Astrocyte (in vitro differentiated cells and primary cell): ENCODE results near the gene CNTNAP2.

Experiments
- EZH2 ChIP-seq: IDR thresholded peaks from 2 replicates; pipeline ENCODE4 v1.6.1; 2012; ENCODE audit warnings: mild to moderate bottlenecking, low read length, inconsistent platforms; ENCODE audit not compliant: insufficient read depth
- TF ChIP-seq, protein P1 (sequence below): IDR thresholded peaks from 2 replicates; pipeline ENCODE4 v1.5.1; 2011; ENCODE audit warnings: low read depth, mild to moderate bottlenecking, inconsistent platforms, low read length, moderate library complexity; ENCODE audit not compliant: insufficient read depth

DNA sequence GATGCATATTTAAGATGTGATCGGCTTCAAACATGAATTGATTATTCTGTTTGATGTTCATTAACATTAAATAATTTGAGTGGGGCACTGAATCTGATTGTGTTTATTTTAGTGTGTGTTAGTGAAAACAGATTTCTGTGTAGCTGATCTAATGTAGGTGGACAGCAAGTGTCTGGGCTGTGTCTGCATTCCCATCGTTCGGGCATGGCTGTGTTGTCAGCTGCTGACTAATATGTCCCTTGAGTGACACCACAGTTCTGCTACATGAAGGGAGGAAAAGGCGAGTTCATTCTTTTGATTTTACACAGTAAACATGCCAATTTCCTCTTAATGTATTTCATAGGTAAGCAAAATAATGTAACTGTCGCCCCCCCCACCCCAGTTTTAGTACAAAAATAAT is 203.0 kb downstream of the CNTNAP2 start:
- TF ChIP-seq, protein P1, sequence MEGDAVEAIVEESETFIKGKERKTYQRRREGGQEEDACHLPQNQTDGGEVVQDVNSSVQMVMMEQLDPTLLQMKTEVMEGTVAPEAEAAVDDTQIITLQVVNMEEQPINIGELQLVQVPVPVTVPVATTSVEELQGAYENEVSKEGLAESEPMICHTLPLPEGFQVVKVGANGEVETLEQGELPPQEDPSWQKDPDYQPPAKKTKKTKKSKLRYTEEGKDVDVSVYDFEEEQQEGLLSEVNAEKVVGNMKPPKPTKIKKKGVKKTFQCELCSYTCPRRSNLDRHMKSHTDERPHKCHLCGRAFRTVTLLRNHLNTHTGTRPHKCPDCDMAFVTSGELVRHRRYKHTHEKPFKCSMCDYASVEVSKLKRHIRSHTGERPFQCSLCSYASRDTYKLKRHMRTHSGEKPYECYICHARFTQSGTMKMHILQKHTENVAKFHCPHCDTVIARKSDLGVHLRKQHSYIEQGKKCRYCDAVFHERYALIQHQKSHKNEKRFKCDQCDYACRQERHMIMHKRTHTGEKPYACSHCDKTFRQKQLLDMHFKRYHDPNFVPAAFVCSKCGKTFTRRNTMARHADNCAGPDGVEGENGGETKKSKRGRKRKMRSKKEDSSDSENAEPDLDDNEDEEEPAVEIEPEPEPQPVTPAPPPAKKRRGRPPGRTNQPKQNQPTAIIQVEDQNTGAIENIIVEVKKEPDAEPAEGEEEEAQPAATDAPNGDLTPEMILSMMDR: no peak
- no peak for TF ChIP-seq EZH2
